ENCODE results near the gene VEPH1. TPM values are rescaled to one million over a fixed set of nuclear protein-coding genes. Genes with fewer than 3 reads are reported as not detected.

VEPH1 gene
- total RNA-seq, 1 experiment from 2014 or later = 2.4 TPM

DNA sequence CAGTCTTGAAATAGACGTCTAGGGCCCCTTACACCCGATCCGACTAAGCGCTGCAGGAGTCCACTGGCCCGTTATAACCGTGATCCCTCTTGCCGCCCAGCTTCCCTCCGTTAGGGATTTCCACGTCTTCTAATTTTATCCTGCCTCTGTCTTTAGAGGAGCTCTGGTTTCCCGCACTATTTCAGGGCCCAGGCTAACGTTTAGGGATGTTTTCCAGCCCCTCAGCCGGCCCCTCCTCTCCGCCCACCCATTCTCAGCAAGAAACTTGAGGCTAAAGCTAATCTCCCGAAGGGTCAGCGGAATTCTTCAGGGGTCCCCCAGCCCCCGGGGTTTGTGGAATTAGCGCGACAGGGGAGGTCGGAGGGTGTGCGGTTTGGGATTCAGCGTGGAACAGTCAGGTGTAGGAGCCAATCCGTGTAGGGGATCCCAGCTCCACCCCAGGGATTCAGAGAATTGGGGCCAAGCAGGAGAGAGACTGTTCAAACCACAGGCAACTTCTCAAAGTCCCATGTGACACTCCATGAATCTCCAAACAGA is 65.0 kb downstream of the VEPH1 start:
- Mint-ChIP-seq H3K9me3 (ENCODE audit: unreplicated experiment) (no peaks in the 10 kb centered on the region), H3K27ac (ENCODE audit: low read depth, unreplicated experiment) (no peak overlapping the region), H3K27me3 (ENCODE audit: insufficient read depth, unreplicated experiment) (no peaks in the 10 kb centered on the region), H3K4me3 (ENCODE audit: unreplicated experiment) (peak overlapping the region; percentile 70), H3K4me1 (ENCODE audit: insufficient read depth, unreplicated experiment) (peaks cover 13% of the 10 kb centered on the region), H3K36me3 (ENCODE audit: insufficient read depth, unreplicated experiment) (peaks cover 21% of the 10 kb centered on the region)
- no peak for TF ChIP-seq CTCF (IDR thresholded peaks at IDR 0.05; ENCODE audit: unreplicated experiment)
- no peak for DNase-seq (ENCODE audit: unreplicated experiment)
- intact Hi-C loops (cut with micrococcal nuclease) = no loop called here
- ChIA-PET POLR2A (interaction anchor here (0.6 to 2.9 kb wide), 9 partner anchors 9 to 279 kb away, joined by 3 to 14 read pairs (median 3); partner anchors contain the start of gene CCNL1), CTCF (interaction anchor here (0.6 to 2.1 kb wide), 10 partner anchors 16 to 301 kb away, joined by 3 to 10 read pairs (median 4); no protein-coding TSS in a partner anchor)
- BruUV-seq (replicated peaks) = no TSS peak

- DNase-seq (ENCODE audit: unreplicated experiment) = peak; percentile 83
- H3K36me3 Mint-ChIP-seq (ENCODE audit: insufficient read depth, unreplicated experiment) = peaks cover 11% of the 10 kb centered on the region
- ChIA-PET CTCF (interaction anchor here (0.6 to 2.6 kb wide), 15 partner anchors 10 to 887 kb away, joined by 3 to 16 read pairs (median 4); no protein-coding TSS in a partner anchor), POLR2A (interaction anchor here (0.5 to 2.9 kb wide), 10 partner anchors 10 to 1996 kb away, joined by 3 to 14 read pairs (median 5); partner anchors contain the start of gene CCNL1)
- H3K4me3 Mint-ChIP-seq (ENCODE audit: unreplicated experiment) = peak within 1 kb of the TSS; percentile 70
- H3K27me3 Mint-ChIP-seq (ENCODE audit: insufficient read depth, unreplicated experiment) = no peaks in the 10 kb centered on the region
- H3K9me3 Mint-ChIP-seq (ENCODE audit: unreplicated experiment) = no peaks in the 10 kb centered on the region
- H3K4me1 Mint-ChIP-seq (ENCODE audit: insufficient read depth, unreplicated experiment) = peaks cover 6% of the 10 kb centered on the region
- no peak for TF ChIP-seq CTCF (IDR thresholded peaks at IDR 0.05; ENCODE audit: unreplicated experiment)
- TSS peak; percentile 88 for BruUV-seq (replicated peaks)
- H3K27ac Mint-ChIP-seq (ENCODE audit: low read depth, unreplicated experiment) = no peak within 1 kb of the TSS
- intact Hi-C loops (cut with micrococcal nuclease) = loop anchor here (1.0 kb wide), 3 partner anchors 76 to 154 kb away; no protein-coding TSS in a partner anchor
Measured at GRCh38 chr3:157436583-157437291, 66.5 kb downstream of the VEPH1 start, which contains the start of gene PTX3. Gene PTX3 (plus strand): TSS chr3:157436850. CDS start chr3:157436934, 84 bp downstream.

GRCh38 chr3:157429708-157430107 is 73.5 kb downstream of the VEPH1 start:
- peaks cover 6% of the 10 kb centered on the region for H3K4me1 Mint-ChIP-seq (ENCODE audit: insufficient read depth, unreplicated experiment)
- H3K27me3 Mint-ChIP-seq (ENCODE audit: insufficient read depth, unreplicated experiment) = no peaks in the 10 kb centered on the region
- no peaks in the 10 kb centered on the region for H3K9me3 Mint-ChIP-seq (ENCODE audit: unreplicated experiment)
- BruUV-seq (replicated peaks) = no TSS peak
- CTCF ChIA-PET = interaction anchor here (1.7 kb wide), 1 partner anchor 228 kb away, joined by 3 read pairs; no protein-coding TSS in a partner anchor
- no peak for TF ChIP-seq CTCF (IDR thresholded peaks at IDR 0.05; ENCODE audit: unreplicated experiment)
- POLR2A ChIA-PET = no interaction called here
- DNase-seq (ENCODE audit: unreplicated experiment) = peak; percentile 28
- no peaks in the 10 kb centered on the region for H3K36me3 Mint-ChIP-seq (ENCODE audit: insufficient read depth, unreplicated experiment)
- H3K4me3 Mint-ChIP-seq (ENCODE audit: unreplicated experiment) = no peak overlapping the region
- intact Hi-C loops (cut with micrococcal nuclease) = no loop called here
- no peak overlapping the region for H3K27ac Mint-ChIP-seq (ENCODE audit: low read depth, unreplicated experiment)

GRCh38 chr3:157428853-157429252 is 74.4 kb downstream of the VEPH1 start:
- ChIA-PET CTCF (interaction anchor here (1.7 kb wide), 1 partner anchor 227 kb away, joined by 3 read pairs; no protein-coding TSS in a partner anchor), POLR2A (no interaction called here)
- Mint-ChIP-seq H3K27me3 (ENCODE audit: insufficient read depth, unreplicated experiment) (no peaks in the 10 kb centered on the region), H3K27ac (ENCODE audit: low read depth, unreplicated experiment) (no peak overlapping the region), H3K36me3 (ENCODE audit: insufficient read depth, unreplicated experiment) (no peaks in the 10 kb centered on the region), H3K4me3 (ENCODE audit: unreplicated experiment) (no peak overlapping the region), H3K9me3 (ENCODE audit: unreplicated experiment) (no peaks in the 10 kb centered on the region), H3K4me1 (ENCODE audit: insufficient read depth, unreplicated experiment) (peaks cover 6% of the 10 kb centered on the region)
- no TSS peak for BruUV-seq (replicated peaks)
- DNase-seq (ENCODE audit: unreplicated experiment) = no peak
- TF ChIP-seq CTCF (IDR thresholded peaks at IDR 0.05; ENCODE audit: unreplicated experiment) = no peak
- intact Hi-C loops (cut with micrococcal nuclease) = no loop called here
